Mucosa of rectum (tissue), 2 donors: ENCODE data around the gene IL17RD.

Experiments
- H3K27ac ChIP-seq, 2 donors: one replicate each; pipeline ENCODE4 v1.7.0; 2013; ENCODE audit warnings: inconsistent platforms in 2 of 2, low read depth in 2 of 2, low read length in 2 of 2
- H3K27me3 ChIP-seq, 2 donors: one replicate each; pipeline ENCODE4 v1.7.0; 2013; ENCODE audit warnings: low read length in 2 of 2; ENCODE audit not compliant: control insufficient read depth in 2 of 2, insufficient read depth in 2 of 2
- H3K36me3 ChIP-seq, 2 donors: one replicate each; pipeline ENCODE4 v1.7.0; 2013; ENCODE audit warnings: low read length in 2 of 2; ENCODE audit not compliant: control insufficient read depth in 2 of 2, insufficient read depth in 2 of 2
- H3K4me1 ChIP-seq, 2 donors: one replicate each; pipeline ENCODE4 v1.7.0; 2013; ENCODE audit warnings: low read length in 2 of 2, mild to moderate bottlenecking in 1 of 2; ENCODE audit not compliant: control insufficient read depth in 2 of 2, insufficient read depth in 2 of 2
- H3K4me3 ChIP-seq, 2 donors: one replicate each; pipeline ENCODE4 v1.7.0; 2013; ENCODE audit warnings: low read length in 2 of 2
- H3K9ac ChIP-seq, 2 donors: one replicate each; pipeline ENCODE4 v1.7.0; 2013; ENCODE audit warnings: low read length in 2 of 2, low read depth in 1 of 2, mild to moderate bottlenecking in 1 of 2
- H3K9me3 ChIP-seq, 2 donors: one replicate each; pipeline ENCODE4 v1.7.0; 2013; ENCODE audit warnings: low read length in 2 of 2; ENCODE audit not compliant: control insufficient read depth in 2 of 2
- donor health status: healthy.
- donor health status: Normal muscosa, but diverticular disease.

IL17RD gene

DNA sequence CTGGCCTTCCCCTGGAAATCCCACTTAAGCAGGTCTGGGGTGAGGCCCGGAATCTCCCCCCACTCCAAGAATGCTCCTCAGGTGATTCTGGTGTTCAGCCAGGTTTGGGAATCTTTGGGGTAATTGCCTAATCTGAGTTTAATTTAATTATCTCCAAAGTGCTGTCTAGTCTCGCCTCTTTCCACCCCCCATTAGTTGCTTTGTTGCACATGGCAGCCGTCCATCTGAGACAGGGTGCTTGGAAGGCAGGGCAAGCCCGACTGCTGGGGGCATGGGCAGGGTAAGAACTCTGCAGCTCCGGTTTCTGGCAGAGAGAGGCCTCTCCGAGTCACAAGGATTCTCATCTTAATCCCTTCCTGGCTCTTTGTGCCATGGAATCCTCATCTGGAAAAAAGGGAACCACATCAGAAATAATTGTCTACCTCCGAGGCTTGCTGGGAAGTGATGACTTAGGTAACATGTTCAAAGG lies 15.0 kb downstream of the IL17RD start:
- Histone ChIP-seq H3K27ac (no peak overlapping the region), H3K36me3 (no peaks in the 10 kb centered on the region), H3K4me3 (no peak overlapping the region), H3K4me1 (no peaks in the 10 kb centered on the region), H3K9me3 (no peaks in the 10 kb centered on the region), H3K9ac (no peak overlapping the region), H3K27me3 (no peaks in the 10 kb centered on the region)

DNA sequence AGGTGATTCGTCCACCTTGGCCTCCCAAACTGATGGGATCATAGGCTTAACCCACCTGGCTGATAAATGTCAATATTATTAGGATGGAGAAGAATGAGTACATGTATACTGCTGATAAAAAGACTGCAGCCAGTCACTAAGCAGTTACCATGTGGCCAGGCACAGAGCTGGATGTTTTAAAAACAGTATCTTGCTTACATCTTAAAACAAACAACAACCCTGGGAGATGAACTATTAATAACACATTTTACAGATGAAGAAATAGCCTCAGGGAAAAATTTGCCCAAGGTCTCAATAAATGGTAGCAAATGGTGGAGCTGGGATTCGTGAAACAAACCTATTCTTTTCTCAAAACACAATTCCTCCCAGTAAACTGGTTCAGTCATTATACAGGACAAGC lies 18.1 kb downstream of the IL17RD start:
- Histone ChIP-seq H3K36me3 (no peaks in the 10 kb centered on the region), H3K27me3 (peaks cover 0 to 4% of the 10 kb centered on the region in 2 donors), H3K9me3 (no peaks in the 10 kb centered on the region), H3K4me1 (no peaks in the 10 kb centered on the region), H3K27ac (no peak overlapping the region), H3K4me3 (no peak overlapping the region), H3K9ac (no peak overlapping the region)

DNA sequence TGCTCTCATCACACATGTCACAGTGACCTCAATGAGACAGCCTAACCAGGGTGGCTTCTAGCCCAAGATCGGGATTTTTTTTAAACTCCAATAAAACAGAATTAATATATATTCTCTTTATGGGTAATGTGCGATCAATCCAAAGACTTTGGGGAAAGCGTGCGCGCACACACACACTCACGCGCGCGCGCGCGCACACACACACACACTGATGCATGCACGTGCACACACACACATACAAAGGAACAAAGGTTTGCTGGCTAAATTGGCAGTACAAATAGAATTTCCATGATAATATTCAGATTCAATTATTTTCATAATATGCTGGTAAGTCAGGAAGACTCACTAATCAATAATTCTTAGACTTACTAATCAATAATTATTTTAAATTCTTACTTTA lies 19.3 kb downstream of the IL17RD start:
- Histone ChIP-seq H3K27me3 (peaks cover 0 to 4% of the 10 kb centered on the region in 2 donors), H3K9me3 (no peaks in the 10 kb centered on the region), H3K4me3 (no peak overlapping the region)

DNA sequence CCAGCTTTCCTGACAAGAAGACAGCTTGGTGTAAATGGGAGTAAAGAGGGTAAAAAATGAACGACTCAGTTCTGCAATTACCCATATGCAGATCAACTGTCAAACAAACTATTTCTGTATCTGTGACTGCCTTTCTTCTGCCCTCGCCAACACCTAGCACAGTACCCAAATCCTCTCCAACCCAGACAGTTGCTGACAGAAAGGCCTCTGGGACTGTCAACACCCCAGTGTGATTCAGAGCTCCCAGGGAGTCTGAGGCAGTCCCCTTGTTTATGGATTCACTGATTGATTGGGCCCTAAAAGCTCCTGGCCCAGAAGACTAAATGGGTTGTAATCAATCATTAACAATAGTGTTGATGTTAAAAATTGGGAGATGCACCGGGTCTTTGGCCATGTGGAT lies 20.2 kb downstream of the IL17RD start:
- Histone ChIP-seq H3K4me1 (no peaks in the 10 kb centered on the region), H3K27ac (no peak overlapping the region), H3K4me3 (no peak overlapping the region), H3K9ac (no peak overlapping the region), H3K9me3 (no peaks in the 10 kb centered on the region), H3K36me3 (no peaks in the 10 kb centered on the region), H3K27me3 (peaks cover 0 to 4% of the 10 kb centered on the region in 2 donors)

More for the DNA sequence above, 19.3 kb downstream of the IL17RD start:
- Histone ChIP-seq H3K36me3 (no peaks in the 10 kb centered on the region), H3K4me1 (no peaks in the 10 kb centered on the region), H3K9ac (no peak overlapping the region), H3K27ac (no peak overlapping the region)

- Histone ChIP-seq H3K9me3 (no peaks in the 10 kb centered on the region), H3K36me3 (no peaks in the 10 kb centered on the region), H3K4me3 (no peak overlapping the region), H3K27ac (no peak overlapping the region), H3K27me3 (peaks cover 0 to 4% of the 10 kb centered on the region in 2 donors), H3K9ac (no peak overlapping the region), H3K4me1 (no peaks in the 10 kb centered on the region)
Measured at GRCh38 chr3:57143886-57144459, 21.2 kb downstream of the IL17RD start.

GRCh38 chr3:57142411-57142723 lies 22.8 kb downstream of the IL17RD start:
- H3K27ac ChIP-seq: no peak overlapping the region
- H3K9me3 ChIP-seq: no peaks in the 10 kb centered on the region
- H3K4me1 ChIP-seq: no peaks in the 10 kb centered on the region
- H3K9ac ChIP-seq: no peak overlapping the region
- no peaks in the 10 kb centered on the region for H3K36me3 ChIP-seq
- H3K4me3 ChIP-seq: no peak overlapping the region
- peaks cover 0 to 4% of the 10 kb centered on the region in 2 donors for H3K27me3 ChIP-seq

DNA sequence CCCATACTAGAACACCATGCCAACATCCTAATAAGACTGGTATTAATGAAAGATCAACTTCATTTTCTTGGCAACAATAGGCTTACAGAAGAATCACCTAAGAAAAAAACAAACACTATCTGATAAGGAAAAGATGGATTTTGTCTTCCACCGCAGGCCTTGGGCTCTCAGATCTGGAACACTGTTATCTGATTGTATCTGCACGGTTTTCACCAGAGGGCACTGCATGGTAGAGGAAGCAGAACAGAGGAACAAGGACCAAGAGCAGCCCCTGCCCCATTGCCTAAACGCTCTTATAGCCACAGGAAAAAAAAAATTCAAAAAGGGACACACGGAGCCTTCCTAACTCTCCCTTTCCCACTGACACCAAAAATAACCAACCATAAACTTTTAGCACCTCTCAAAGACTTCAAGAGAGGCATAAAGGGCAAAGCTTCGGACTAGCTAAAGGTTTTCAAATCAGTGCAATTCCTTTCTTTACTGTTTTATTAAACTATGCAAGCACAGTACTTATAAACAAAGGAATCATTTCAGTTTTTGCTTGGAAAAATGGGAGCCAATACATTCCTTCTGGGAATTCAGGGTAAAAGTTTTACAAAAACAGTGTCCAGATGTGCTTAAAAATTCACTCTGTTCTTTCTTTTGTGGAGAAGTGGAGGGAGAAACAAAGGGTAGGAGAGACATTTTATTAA lies 23.3 kb downstream of the IL17RD start:
- H3K36me3 ChIP-seq: no peaks in the 10 kb centered on the region
- no peaks in the 10 kb centered on the region for H3K9me3 ChIP-seq
- H3K9ac ChIP-seq: no peak overlapping the region
- H3K27ac ChIP-seq: no peak overlapping the region
- H3K4me3 ChIP-seq: no peak overlapping the region
- H3K4me1 ChIP-seq: no peaks in the 10 kb centered on the region
- peaks cover 0 to 4% of the 10 kb centered on the region in 2 donors for H3K27me3 ChIP-seq

- Histone ChIP-seq H3K4me3 (no peak overlapping the region), H3K9ac (no peak overlapping the region), H3K36me3 (no peaks in the 10 kb centered on the region), H3K9me3 (no peaks in the 10 kb centered on the region), H3K4me1 (no peaks in the 10 kb centered on the region), H3K27me3 (peaks cover 0 to 4% of the 10 kb centered on the region in 2 donors), H3K27ac (no peak overlapping the region)
Measured at GRCh38 chr3:57140894-57141293, 24.3 kb downstream of the IL17RD start.

DNA sequence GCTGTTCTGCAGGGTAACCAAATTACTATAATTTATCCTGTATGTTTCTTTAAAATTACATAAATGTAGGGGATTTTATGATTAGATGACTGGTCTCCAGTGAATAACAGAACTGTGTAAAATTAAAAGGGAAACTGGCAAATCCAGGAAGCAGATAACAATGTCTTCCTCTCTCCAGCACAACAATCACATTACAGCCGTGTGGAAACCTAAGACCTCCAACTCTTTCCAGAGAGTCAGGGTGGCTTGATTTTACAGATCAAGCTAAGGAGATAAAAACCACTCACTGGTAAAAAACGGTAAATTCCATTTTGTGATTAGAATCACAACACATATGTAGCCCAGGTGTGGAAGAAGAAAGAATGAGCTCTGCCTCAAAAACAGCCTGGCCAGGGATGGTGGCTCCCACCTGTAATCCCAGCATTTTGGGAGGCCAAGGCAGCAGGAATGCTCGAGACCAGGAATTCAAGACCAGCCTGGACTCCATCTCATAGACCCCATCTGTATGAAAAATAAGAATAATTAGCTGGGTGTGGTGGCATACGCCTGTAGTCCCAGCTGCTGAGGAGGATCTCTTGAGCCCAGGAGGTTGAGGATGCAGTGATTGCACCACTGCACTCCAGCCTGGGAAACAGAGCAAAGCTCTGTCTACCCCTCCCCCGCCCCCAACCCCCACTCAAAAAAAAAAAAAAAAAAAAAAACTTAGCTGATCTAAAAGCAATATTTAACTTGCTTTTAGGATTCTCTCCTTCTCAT lies 29.0 kb downstream of the IL17RD start:
- no peaks in the 10 kb centered on the region for H3K4me1 ChIP-seq
- no peak overlapping the region for H3K4me3 ChIP-seq
- no peak overlapping the region for H3K27ac ChIP-seq
- no peaks in the 10 kb centered on the region for H3K36me3 ChIP-seq
- H3K9me3 ChIP-seq: no peaks in the 10 kb centered on the region
- H3K9ac ChIP-seq: no peak overlapping the region
- H3K27me3 ChIP-seq: no peaks in the 10 kb centered on the region

DNA sequence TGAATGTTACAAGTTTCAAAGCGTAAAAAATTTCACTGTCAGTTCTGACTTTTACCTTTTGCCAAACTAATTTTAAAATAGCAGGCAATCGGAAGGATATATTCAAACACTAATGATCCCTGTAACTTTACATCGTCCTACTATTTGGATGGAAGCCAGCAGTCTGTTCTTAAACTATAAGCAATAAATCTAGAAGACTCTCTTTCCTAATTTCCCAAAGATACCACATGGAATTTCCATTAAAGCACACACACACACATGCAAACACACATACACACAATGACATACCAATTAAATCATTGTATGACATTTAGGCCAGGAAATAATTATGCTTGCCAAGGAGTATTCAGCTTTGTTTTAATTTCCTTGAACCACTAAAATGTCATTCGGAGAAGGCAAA lies 32.0 kb downstream of the IL17RD start:
- Histone ChIP-seq H3K4me3 (no peak overlapping the region), H3K27ac (no peak overlapping the region), H3K9me3 (no peaks in the 10 kb centered on the region), H3K4me1 (no peaks in the 10 kb centered on the region), H3K27me3 (no peaks in the 10 kb centered on the region), H3K36me3 (no peaks in the 10 kb centered on the region), H3K9ac (no peak overlapping the region)
